GM18909 (cell line): ENCODE data around the gene NR2E1.

Source experiments
- ATAC-seq: cut with Tn5 transposase; IDR thresholded peaks from one replicate; pipeline ENCODE4 v1.9.1; 2021; ENCODE audit warnings: mild to moderate bottlenecking; ENCODE audit not compliant: unreplicated experiment, poor library complexity

NR2E1 gene

GRCh38 chr6:108203189-108204112 is 37.6 kb downstream of the NR2E1 start:
- no peak for ATAC-seq

DNA sequence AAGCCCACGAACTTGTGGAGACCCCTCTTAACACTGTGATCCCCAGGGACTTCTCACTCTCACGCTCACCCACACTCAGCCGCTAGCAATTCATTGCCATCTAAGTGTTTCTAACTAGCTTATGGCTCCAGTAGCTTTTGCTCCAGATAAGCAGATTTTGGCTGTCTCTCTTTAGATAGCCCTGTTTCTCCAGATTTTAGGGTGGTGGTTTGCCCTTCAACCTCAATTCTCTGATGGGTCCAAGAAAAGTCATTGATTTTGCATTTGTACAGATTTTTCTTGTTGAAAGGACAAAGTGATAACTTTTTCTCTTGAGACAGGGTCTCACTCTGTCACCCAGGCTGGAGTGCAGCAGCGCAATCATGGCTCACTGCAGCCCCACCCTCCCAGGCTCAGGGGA is 41.2 kb downstream of the NR2E1 start:
- ATAC-seq: no peak

DNA sequence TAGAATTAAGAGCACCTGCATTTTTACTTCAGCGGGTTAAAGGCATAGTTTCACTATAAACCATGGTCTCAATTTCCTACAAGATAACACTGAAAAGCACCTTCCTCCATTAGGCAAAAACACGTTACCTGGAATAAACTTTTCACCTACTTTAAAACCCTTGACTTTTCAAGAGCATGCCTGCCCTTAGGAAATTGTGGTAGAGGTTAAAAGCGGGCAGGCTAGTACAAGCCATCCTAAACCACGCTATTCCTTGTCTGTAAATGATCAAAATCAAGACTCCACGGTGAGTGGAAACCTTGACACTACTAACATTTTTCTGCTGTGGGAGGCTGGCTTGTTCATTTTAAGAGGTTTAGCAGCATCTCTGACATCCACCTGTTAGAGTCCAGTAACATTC is 43.9 kb downstream of the NR2E1 start:
- ATAC-seq: no peak

GRCh38 chr6:108210556-108210955 is 44.7 kb downstream of the NR2E1 start:
- ATAC-seq: no peak

DNA sequence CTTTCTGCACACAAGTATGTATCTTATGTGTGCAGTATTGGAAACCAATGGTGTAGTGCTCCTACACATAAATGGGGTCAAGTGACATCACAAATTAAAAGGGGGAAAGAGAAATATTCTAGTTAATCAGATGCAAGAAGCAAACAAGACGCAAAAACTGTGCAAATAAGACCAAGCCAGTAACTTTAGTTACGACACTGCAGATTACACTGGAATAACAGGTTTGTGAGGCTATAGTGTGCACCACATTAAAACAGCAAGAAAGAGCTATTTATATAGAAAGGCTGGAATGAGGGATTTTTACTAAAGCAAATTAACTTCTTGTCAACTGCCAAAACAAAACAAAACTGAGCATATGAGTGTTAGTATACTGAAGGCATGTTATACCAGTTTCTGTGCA is 45.8 kb downstream of the NR2E1 start:
- no peak for ATAC-seq

- ATAC-seq: no peak
Observed at GRCh38 chr6:108222064-108222463, 56.2 kb downstream of the NR2E1 start.

- ATAC-seq: no peak
Observed at GRCh38 chr6:108222504-108222903, 56.7 kb downstream of the NR2E1 start.

- ATAC-seq: no peak
Observed at GRCh38 chr6:108227290-108227689, 61.5 kb downstream of the NR2E1 start.

DNA sequence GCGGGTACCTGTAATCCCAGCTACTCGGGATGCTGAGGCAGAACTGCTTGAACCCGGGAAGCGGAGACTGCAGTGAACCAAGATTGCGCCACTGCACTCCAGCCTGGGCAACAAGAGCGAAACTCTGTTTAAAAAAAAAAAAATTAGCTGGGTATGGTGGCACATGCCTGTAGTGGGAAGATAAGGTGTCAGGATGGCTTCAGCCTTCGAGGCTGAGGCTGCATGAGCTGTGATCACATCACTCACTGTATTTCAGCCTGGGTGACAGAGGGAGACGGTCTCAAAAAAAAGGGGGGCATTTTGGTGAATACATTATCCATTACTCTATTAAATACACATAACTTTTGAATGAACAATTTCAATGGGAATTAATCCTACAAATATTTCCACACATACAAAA is 62.6 kb downstream of the NR2E1 start:
- ATAC-seq: no peak

DNA sequence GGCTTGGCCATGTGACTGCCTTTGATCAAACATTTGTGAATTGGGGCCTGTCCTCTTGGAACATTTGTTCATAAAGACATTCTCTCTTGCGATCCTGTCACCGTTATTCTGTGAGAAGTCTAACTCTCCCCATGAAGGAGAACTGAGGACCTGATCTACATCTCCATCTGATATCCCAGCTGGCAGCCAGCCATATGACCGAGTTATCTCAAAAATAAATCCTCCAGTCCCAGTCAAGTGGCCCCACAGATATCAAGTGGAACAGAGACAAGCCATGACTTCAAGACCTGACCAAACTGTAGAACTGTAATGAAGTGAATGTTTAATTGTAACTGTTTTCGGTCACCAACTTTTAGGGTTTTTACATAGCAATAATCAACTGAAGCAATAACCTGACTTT is 69.3 kb downstream of the NR2E1 start:
- no peak for ATAC-seq

DNA sequence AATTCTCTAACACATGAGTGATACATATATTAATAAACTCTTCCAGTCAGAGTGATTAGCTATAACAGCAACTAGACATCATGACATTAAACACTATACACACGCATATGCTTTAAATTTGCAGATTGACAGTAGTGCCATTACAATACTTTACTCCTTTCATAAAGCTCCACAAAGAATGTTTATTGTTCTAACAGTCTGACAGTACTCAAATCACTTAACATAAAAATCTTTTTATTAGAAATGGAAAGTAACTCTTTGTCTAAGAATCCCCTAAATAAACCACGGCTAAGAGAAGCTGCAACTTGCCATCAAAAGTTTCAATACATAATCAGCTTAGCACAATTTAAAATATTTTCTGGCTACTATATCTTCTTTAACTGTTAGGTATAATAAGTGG is 71.0 kb downstream of the NR2E1 start:
- ATAC-seq: no peak

DNA sequence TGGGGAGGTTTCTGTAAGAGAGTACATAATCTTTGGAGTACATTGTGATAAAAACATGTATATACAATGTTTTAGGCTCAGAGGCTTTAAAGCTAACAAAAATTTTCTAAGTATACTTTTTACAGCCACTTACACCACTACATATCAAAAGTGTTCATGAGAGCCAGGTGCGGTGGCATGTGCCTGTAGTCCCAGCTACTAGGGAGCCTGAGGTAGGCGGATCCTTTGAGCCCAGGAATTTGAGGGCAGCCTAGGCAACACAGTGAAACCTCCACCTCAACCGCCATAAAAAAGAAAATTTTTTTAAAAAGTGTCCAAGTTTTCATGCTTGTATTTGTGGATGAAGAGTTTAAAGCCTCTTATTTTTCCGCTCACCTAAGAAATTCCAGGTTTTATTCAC is 72.5 kb downstream of the NR2E1 start:
- no peak for ATAC-seq
